Type B pancreatic cell (in vitro differentiated cells): ENCODE data around the gene CTNS. TPM values are rescaled to one million over a fixed set of nuclear protein-coding genes. Genes with fewer than 3 reads are reported as not detected.

Source experiments
- DNase-seq: peaks from one replicate; pipeline ENCODE4 v3.0.0; 2021; ENCODE audit warnings: mixed read lengths; ENCODE audit not compliant: unreplicated experiment; ENCODE audit errors: extremely low spot score
- H3K27ac Mint-ChIP-seq: 2 replicates; pipeline ENCODE4 v1.8.0; 2021; ENCODE audit warnings: mild to moderate bottlenecking, mixed read lengths
- H3K27me3 Mint-ChIP-seq: 2 replicates; pipeline ENCODE4 v1.8.0; 2021; ENCODE audit warnings: mixed read lengths
- H3K36me3 Mint-ChIP-seq: 2 replicates; pipeline ENCODE4 v1.8.0; 2021; ENCODE audit warnings: mixed read lengths
- H3K4me1 Mint-ChIP-seq: one replicate; pipeline ENCODE4 v1.8.0; 2021; ENCODE audit warnings: mixed read lengths; ENCODE audit not compliant: unreplicated experiment
- H3K4me3 Mint-ChIP-seq: 2 replicates; pipeline ENCODE4 v1.8.0; 2021; ENCODE audit warnings: mild to moderate bottlenecking, mixed read lengths
- H3K9me3 Mint-ChIP-seq: 2 replicates; pipeline ENCODE4 v1.8.0; 2021; ENCODE audit warnings: mixed read lengths
- CTCF ChIP-seq: fragments of 200-600 bp; sonication (generic); conservative IDR thresholded peaks from 2 replicates; pipeline ENCODE4 v1.5.0; 2021; ENCODE audit warnings: antibody characterized with exemption, mild to moderate bottlenecking
- total RNA-seq: library from RNA; stranded (reverse); gene quantifications from 2 replicates; pipeline ENCODE4 v1.2.1, GENCODE V29; 2021; ENCODE audit warnings: low replicate concordance

Gene CTNS
- total RNA-seq, 1 donor from 2014 or later: 17.5 TPM

GRCh38 chr17:3675886-3676285 is 39.3 kb downstream of the CTNS start:
- no peaks in the 10 kb centered on the region for H3K36me3 Mint-ChIP-seq
- no peak for DNase-seq
- H3K9me3 Mint-ChIP-seq: no peaks in the 10 kb centered on the region
- H3K27ac Mint-ChIP-seq: no peak overlapping the region
- H3K4me1 Mint-ChIP-seq: peaks cover 4% of the 10 kb centered on the region
- TF ChIP-seq CTCF: no peak
- H3K4me3 Mint-ChIP-seq: no peak overlapping the region
- peaks cover 12% of the 10 kb centered on the region for H3K27me3 Mint-ChIP-seq

- H3K36me3 Mint-ChIP-seq: no peaks in the 10 kb centered on the region
- H3K27ac Mint-ChIP-seq: no peak overlapping the region
- no peaks in the 10 kb centered on the region for H3K9me3 Mint-ChIP-seq
- DNase-seq: no peak
- H3K4me1 Mint-ChIP-seq: no peaks in the 10 kb centered on the region
- peaks cover 21% of the 10 kb centered on the region for H3K27me3 Mint-ChIP-seq
- H3K4me3 Mint-ChIP-seq: no peak overlapping the region
- TF ChIP-seq CTCF: no peak
Observed at GRCh38 chr17:3678095-3678820, 41.7 kb downstream of the CTNS start.

- Mint-ChIP-seq H3K27me3 (peaks cover 21% of the 10 kb centered on the region), H3K36me3 (no peaks in the 10 kb centered on the region), H3K4me3 (no peak overlapping the region), H3K27ac (no peak overlapping the region), H3K4me1 (no peaks in the 10 kb centered on the region), H3K9me3 (no peaks in the 10 kb centered on the region)
- no peak for TF ChIP-seq CTCF
- DNase-seq: no peak
Observed at GRCh38 chr17:3678821-3679530, 42.4 kb downstream of the CTNS start.

GRCh38 chr17:3679531-3680126 is 43.1 kb downstream of the CTNS start:
- DNase-seq: no peak
- Mint-ChIP-seq H3K36me3 (no peaks in the 10 kb centered on the region), H3K4me3 (no peak overlapping the region), H3K4me1 (no peaks in the 10 kb centered on the region), H3K27me3 (peaks cover 21% of the 10 kb centered on the region), H3K9me3 (no peaks in the 10 kb centered on the region), H3K27ac (no peak overlapping the region)
- TF ChIP-seq CTCF: no peak

- no peak for TF ChIP-seq CTCF
- Mint-ChIP-seq H3K27ac (no peak overlapping the region), H3K9me3 (no peaks in the 10 kb centered on the region), H3K27me3 (peaks cover 19% of the 10 kb centered on the region), H3K4me3 (no peak overlapping the region), H3K4me1 (no peaks in the 10 kb centered on the region), H3K36me3 (no peaks in the 10 kb centered on the region)
- DNase-seq: no peak
Observed at GRCh38 chr17:3681057-3681456, 44.5 kb downstream of the CTNS start.
